ENCODE data around the gene ZDHHC6.

DNA sequence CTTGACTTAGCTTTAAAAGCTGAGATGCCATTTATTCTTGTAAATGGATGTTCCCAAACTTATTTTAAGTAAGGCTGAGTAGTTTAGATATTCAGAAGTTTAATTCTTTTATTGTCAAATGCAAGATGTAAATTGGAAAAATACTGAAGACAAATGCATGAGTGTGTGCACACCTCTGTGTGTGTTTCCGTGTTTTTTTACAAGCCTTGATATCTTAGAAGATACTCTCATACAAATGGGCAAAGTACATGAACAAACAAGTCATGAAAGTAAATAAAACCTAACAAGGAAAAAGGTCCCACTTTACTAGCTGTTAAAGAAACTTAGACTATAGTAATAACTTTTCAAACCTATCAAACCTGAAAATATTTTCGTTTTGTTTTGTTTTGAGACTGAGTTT lies 43.8 kb downstream of the ZDHHC6 start:
- no peak for TF ChIP-seq CTCF (IDR thresholded peaks at IDR 0.05)
- no peak for TF ChIP-seq POLR2A (IDR thresholded peaks at IDR 0.05)
